Measurements from ENCODE around the gene IGSF8. TPM values are rescaled to one million over a fixed set of nuclear protein-coding genes. Genes with fewer than 3 reads are reported as not detected.

Gene IGSF8
- total RNA-seq, 1 experiment from 2014 or later = 56.2 TPM

GRCh38 chr1:160047111-160047991 is 51.1 kb downstream of the IGSF8 start:
- H3K4ac ChIP-seq (ENCODE audit: low read depth, low read length) = no peak overlapping the region
- H4K8ac ChIP-seq (replicated peaks; ENCODE audit: insufficient read length, low read depth, low read length) = no peak overlapping the region
- H3K4me2 ChIP-seq (ENCODE audit: insufficient read depth, insufficient read length, low read length) = peak overlapping the region; percentile 11
- no peaks in the 10 kb centered on the region for H4K20me1 ChIP-seq (ENCODE audit: control insufficient read depth, insufficient read depth, insufficient read length)
- no peak overlapping the region for H3K9ac ChIP-seq (ENCODE audit: extremely low read depth, insufficient read length, low read length)
- H3K79me1 ChIP-seq (ENCODE audit: insufficient read depth, low read depth, low read length, poor library complexity, severe bottlenecking) = no peaks in the 10 kb centered on the region
- no peak overlapping the region for H2BK12ac ChIP-seq (ENCODE audit: insufficient read length, low read depth, low read length)
- no peaks in the 10 kb centered on the region for H3K23me2 ChIP-seq (ENCODE audit: insufficient read length, low read depth, low read length, poor library complexity, severe bottlenecking)
- peaks cover 28 to 35% of the 10 kb centered on the region in 2 experiments for H3K4me1 Mint-ChIP-seq
- no peaks in the 10 kb centered on the region for H3K27me3 ChIP-seq (ENCODE audit: insufficient read depth, low read length)
- no peak overlapping the region for H4K91ac ChIP-seq (ENCODE audit: insufficient read length, low read depth, low read length)
- H3K79me2 ChIP-seq (ENCODE audit: insufficient read depth, low read length) = no peaks in the 10 kb centered on the region
- no peak overlapping the region for H2AK5ac ChIP-seq (ENCODE audit: insufficient read length, low read length)
- H4K5ac ChIP-seq (ENCODE audit: insufficient read length, low read depth, low read length) = no peak overlapping the region
- WGBS (ENCODE audit: extremely low coverage, insufficient read length, low lambda C conversion rate) = no CpG with 5 or more reads among the region's 9 CpGs
- peaks cover 14% of the 10 kb centered on the region for H3K27me3 Mint-ChIP-seq (ENCODE audit: low read depth)
- H2BK15ac ChIP-seq (ENCODE audit: low read depth, low read length) = no peak overlapping the region
- no peak overlapping the region for H2AFZ ChIP-seq (ENCODE audit: low read length)
- no peak for DNase-seq
- no peak overlapping the region for H3K18ac ChIP-seq (ENCODE audit: insufficient read length, low read depth, low read length)
- no peak overlapping the region for H3K56ac ChIP-seq (ENCODE audit: insufficient read length, low read depth, low read length)
- peak overlapping the region in 2 of 3 experiments; percentile 1 to 48; a peak in 4 of 7 replicates for H3K27ac Mint-ChIP-seq
- no peak overlapping the region for H3K27ac ChIP-seq (ENCODE audit: insufficient read length, low read depth, low read length)
- no peak overlapping the region for H3T11ph ChIP-seq (ENCODE audit: low read length)
- no peaks in the 10 kb centered on the region for H3K36me3 Mint-ChIP-seq (ENCODE audit: insufficient read depth in 1 of 3, low read depth in 3 of 3)
- H3K14ac ChIP-seq (ENCODE audit: insufficient read depth, low read length) = no peak overlapping the region
- no peaks in the 10 kb centered on the region for H3K9me3 Mint-ChIP-seq
- no peak for TF ChIP-seq CTCF (conservative IDR thresholded peaks at IDR 0.05)
- H3K4me3 Mint-ChIP-seq = peak overlapping the region in 1 of 2 experiments; percentile 31; a peak in 3 of 5 replicates
- H3K4me1 ChIP-seq (ENCODE audit: insufficient read depth, low read length) = peaks cover 6% of the 10 kb centered on the region; the same call in 1 of the 2 replicates
- H3K23ac ChIP-seq (ENCODE audit: insufficient read length, low read depth, low read length) = no peak overlapping the region
- no peak overlapping the region for H2BK5ac ChIP-seq (ENCODE audit: insufficient read length, low read length)
- H2BK20ac ChIP-seq (ENCODE audit: low read depth, low read length, poor library complexity, severe bottlenecking) = no peak overlapping the region
- no peak overlapping the region for H2BK120ac ChIP-seq (ENCODE audit: low read depth, low read length, poor library complexity, severe bottlenecking)
- no peaks in the 10 kb centered on the region for H3K9me3 ChIP-seq (ENCODE audit: control insufficient read depth, low read depth, low read length)

Measured in H9 (cell line).